HG02970 (cell line): Measurements from ENCODE around the gene SSX7.
"Not testable (repeated sequence)": the region's sequence is repeated elsewhere in the genome, so short reads cannot be mapped to it uniquely, and the experiment has no call there.

Experiments used
- ATAC-seq: cut with Tn5 transposase; IDR thresholded peaks from one replicate; pipeline ENCODE4 v1.9.1; 2021; ENCODE audit warnings: mild to moderate bottlenecking, moderate library complexity, moderate number of reproducible peaks; ENCODE audit not compliant: unreplicated experiment, low FRiP score

The SSX7 gene

DNA sequence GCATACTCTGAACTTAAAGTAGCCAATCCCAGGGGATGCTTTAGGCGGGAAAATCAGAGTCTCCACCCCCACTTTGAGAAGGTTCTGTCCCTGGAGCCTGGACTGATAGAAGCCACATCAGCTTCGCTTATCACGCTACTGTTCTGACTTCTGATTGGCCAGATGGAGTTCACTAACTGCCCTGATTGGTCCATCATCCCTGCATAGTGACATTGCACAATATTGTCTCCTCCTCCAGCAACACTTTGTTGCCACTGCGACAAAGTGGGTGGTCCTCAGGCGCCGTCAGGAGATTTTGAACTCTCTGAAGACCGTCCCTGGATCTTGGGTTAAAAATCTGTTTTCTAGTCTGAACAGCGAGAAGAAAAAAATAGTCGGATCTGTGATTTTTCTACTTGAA, at the start of gene SSX7:
Gene SSX7, minus strand, starts transcription at position 101 of the 400 bp plus-strand sequence. CDS start 1,428 bp downstream, outside the sequence.
- not testable (repeated sequence) for ATAC-seq

DNA sequence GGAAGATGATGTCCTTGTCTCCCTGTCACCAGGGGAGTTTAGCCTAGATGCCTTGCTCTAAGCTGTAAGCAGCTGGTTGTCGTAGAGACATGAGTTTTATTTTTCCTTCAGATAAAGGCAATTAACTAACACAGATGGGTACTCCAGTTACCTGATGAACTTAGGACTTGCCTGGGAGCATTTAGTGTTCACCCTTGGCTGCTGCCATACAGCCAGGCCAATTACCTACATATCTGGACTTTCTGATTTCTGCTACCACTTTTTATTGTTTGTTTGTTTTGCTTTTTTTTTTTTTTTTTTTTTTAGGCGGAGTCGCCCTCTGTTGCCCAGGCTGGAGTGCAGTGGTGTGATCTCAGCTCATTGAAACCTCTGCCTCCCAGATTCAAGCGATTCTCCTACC, 37.3 kb upstream of the SSX7 start:
- ATAC-seq, result not testable (repeated sequence)

GRCh38 chrX:52662218-52662617, 7.5 kb upstream of the SSX7 start:
- not testable (repeated sequence) for ATAC-seq

DNA sequence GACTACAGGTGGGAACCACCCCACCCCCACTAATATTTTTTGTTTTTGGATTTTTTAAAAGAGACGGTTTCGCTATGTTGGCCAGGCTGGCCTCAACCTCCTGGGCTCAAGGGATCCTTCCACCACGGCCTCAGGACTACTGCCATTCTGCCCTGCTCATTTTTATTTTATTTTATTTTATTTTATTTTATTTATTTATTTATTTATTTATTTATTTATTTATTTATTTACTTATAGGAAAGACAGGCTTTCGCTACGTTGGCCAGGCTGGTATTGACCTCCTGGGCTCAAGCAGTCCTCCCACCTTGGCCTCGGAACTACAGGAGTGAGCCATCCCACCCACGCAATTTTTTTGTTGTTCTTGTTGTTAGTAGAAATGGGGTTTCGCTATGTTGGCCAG, 775 bp upstream of the SSX7 start:
- ATAC-seq, result not testable (repeated sequence)

DNA sequence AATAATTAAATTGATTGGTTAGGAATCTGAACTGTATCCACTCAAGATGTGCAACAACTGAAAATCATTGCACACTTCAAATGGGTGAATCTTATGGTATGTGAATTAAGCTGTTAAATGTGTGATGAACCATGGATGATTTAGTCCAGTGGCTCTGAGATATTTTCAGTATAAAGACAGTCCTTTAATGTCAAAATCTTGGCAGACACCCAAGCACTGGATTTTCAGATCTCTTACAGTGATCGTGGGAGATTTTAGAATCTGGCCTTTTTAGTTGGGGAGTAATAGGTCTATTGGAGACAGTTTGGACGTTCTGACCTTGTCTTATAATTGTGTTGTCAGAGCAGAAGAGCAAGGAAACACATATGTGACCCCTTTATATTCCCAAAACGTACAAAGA, 4.0 kb downstream of the SSX7 start:
- not testable (repeated sequence) for ATAC-seq

GRCh38 chrX:52648956-52649355, 5.7 kb downstream of the SSX7 start:
- not testable (repeated sequence) for ATAC-seq

DNA sequence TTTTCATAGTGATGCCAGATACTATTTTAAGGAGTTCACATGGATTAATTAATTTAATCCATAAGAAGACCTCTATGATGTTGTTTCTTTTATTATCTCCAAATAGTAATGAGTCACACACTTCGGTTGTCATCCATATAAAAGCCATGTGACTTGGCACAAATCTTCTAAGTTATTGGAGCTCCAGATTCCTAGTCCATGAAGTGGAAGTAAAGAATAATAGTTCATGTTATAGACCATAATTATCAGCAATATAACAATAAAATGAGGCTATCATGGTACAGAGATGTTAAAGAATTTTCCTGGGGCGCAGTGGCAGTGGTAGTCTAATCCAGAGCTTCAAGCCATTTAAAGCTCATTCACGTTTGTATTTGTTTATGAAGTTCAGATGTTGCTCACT, 26.2 kb downstream of the SSX7 start:
- not testable (repeated sequence) for ATAC-seq

DNA sequence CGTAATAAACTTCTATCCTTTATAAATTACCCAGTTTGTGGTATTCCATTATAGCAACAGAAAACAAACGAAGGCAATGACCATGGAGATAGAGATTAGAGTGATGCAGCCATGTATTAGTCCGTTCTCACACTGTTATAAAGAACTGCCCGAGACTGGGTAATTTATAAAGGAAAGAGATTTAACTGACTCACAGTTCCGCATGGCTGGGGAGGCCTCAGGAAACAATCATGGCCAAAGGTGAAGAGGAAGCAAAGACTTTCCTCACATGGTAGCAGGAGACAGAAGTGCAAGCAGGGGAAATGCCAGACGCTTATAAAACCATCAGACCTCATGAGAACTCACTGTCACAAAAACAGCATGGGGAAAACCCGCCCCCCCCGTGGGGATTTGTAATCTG, 34.0 kb downstream of the SSX7 start:
- ATAC-seq, result not testable (repeated sequence)

DNA sequence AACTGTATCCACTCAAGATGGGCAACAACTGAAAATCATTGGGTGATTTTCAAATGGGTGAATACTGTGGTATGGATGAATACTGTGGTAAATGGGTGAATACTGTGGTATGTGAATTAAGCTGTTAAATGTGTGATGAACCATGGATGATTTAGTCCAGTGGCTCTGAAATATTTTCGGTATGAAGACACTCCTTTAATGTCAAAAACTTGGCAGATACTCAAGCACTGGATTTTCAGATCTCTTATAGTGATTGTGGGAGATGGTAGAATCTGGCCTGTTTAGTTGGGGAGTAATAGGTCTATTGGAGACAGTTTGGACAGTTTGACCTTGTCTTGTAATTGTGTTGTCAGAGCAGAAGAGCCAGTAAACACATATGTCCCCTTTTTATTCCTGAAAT, 45.7 kb downstream of the SSX7 start:
- ATAC-seq, result no peak

- not testable (repeated sequence) for ATAC-seq
These were observed 51.5 kb downstream of the SSX7 start for GRCh38 chrX:52603151-52603550.

GRCh38 chrX:52598886-52599285, 55.8 kb downstream of the SSX7 start:
- ATAC-seq, result no peak

GRCh38 chrX:52594658-52595057, 60.0 kb downstream of the SSX7 start:
- ATAC-seq, result no peak
